Esophagus muscularis mucosa (tissue), 4 donors: ENCODE results near the gene CACNA2D3. TPM values are rescaled to one million over a fixed set of nuclear protein-coding genes. Genes with fewer than 3 reads are reported as not detected.

Experiments used
- DNase-seq: peaks from one replicate; pipeline ENCODE4 v3.0.0-alpha.2; 2017; ENCODE audit errors: extremely low spot score
- H3K27ac ChIP-seq, 4 donors: fragments of 200-600 bp; sonication (generic); replicated peaks in 1 of 4; 1 replicate in 3 of 4; 2 replicates in 1 of 4; pipeline ENCODE4 v1.5.1; 2016 to 2019; ENCODE audit warnings: mild to moderate bottlenecking in 1 of 4
- H3K27me3 ChIP-seq, 4 donors: fragments of 200-600 bp; sonication (generic); one replicate each; pipeline versions ENCODE4 v1.5.1 to v1.6.0; 2016 to 2019
- H3K36me3 ChIP-seq, 4 donors: fragments of 200-600 bp; sonication (generic); one replicate each; pipeline ENCODE4 v1.5.1; 2016 to 2019
- H3K4me1 ChIP-seq, 4 donors: fragments of 200-600 bp; sonication (generic); one replicate each; pipeline ENCODE4 v1.5.1; 2016 to 2019
- H3K4me3 ChIP-seq, 4 donors: fragments of 200-600 bp; sonication (generic); 1 replicate in 2 of 4; 2 replicates in 2 of 4; pipeline ENCODE4 v1.5.1; 2016 to 2019; ENCODE audit warnings: mild to moderate bottlenecking in 4 of 4, moderate library complexity in 1 of 4
- H3K9me3 ChIP-seq, 4 donors: fragments of 200-600 bp; sonication (generic); 1 replicate in 3 of 4; 2 replicates in 1 of 4; pipeline ENCODE4 v1.5.1; 2016 to 2019
- EP300 ChIP-seq: sonication (generic); formaldehyde crosslinking; IDR thresholded peaks from one replicate; pipeline ENCODE4 v1.6.1; 2017; ENCODE audit warnings: antibody characterized with exemption
- POLR2A ChIP-seq: fragments of 450-650 bp; IDR thresholded peaks from one replicate; pipeline ENCODE4 v1.6.1; 2017; ENCODE audit warnings: antibody characterized with exemption, moderate library complexity, mild to moderate bottlenecking, low read depth
- POLR2AphosphoS5 ChIP-seq, 2 donors: sonication (generic); formaldehyde crosslinking; IDR thresholded peaks; one replicate each; pipeline ENCODE4 v1.6.1; 2017; ENCODE audit warnings: antibody characterized with exemption in 2 of 2
- WGBS: methylation state at CpG from one replicate; pipeline ENCODE4 v1.1.5; 2018; 5-methylcytosine and 5-hydroxymethylcytosine counted together
- intact Hi-C: fragments of 100-400 bp; cut with DNase I; formaldehyde crosslinking; loops from one replicate; pipeline ENCODE4 v1.15.1; 2023
- total RNA-seq, 4 donors: library from RNA; depleted of rRNA; stranded (reverse); fragments of >200 nt; gene quantifications; one replicate each; pipeline versions ENCODE4 v1.1.0 to v1.2.1, GENCODE V29; 2016
- TF ChIP-seq, protein P1 (sequence below), 3 experiments: fragments of 200-600 bp in 2 of 3; fragments of 450-650 bp in 1 of 3; sonication (generic) in 2 of 3; IDR thresholded peaks; one replicate each; pipeline ENCODE4 v1.5.1; 2017 to 2019; ENCODE audit warnings: antibody characterized with exemption in 3 of 3, mild to moderate bottlenecking in 2 of 3, moderate library complexity in 1 of 3

The CACNA2D3 gene
- total RNA-seq, 4 donors from 2014 or later = 2.5 to 6.3 (median 3.9) TPM

DNA sequence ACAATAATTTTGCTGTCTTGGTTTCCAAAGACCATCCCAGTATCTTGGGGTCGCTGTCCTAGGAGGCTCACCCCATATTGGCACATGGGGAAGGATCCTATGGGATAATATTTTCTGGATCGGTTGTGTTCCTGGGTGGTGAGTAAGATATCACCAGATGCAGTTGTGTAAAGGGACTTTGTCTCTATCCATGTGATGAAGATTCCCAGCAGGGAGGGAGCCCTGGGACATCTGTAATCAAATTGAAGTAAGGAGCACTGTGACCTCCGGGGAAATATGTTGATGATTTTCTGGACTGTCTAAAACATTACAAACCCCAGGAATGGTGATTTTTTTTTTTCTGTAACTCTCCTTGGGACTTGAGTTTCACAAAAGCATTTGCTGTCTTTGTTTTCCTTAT lies 841.7 kb downstream of the CACNA2D3 start:
- Histone ChIP-seq H3K9me3 (no peaks in the 10 kb centered on the region), H3K27ac (no peak overlapping the region), H3K27me3 (no peaks in the 10 kb centered on the region), H3K36me3 (no peaks in the 10 kb centered on the region), H3K4me1 (peaks cover 0 to 8% (median 0%) of the 10 kb centered on the region in 4 donors), H3K4me3 (no peak overlapping the region)
- TF ChIP-seq POLR2AphosphoS5 (IDR thresholded peaks at IDR 0.05) = no peak
- no peak for TF ChIP-seq POLR2A
- TF ChIP-seq EP300 = no peak
- TF ChIP-seq, protein P1, sequence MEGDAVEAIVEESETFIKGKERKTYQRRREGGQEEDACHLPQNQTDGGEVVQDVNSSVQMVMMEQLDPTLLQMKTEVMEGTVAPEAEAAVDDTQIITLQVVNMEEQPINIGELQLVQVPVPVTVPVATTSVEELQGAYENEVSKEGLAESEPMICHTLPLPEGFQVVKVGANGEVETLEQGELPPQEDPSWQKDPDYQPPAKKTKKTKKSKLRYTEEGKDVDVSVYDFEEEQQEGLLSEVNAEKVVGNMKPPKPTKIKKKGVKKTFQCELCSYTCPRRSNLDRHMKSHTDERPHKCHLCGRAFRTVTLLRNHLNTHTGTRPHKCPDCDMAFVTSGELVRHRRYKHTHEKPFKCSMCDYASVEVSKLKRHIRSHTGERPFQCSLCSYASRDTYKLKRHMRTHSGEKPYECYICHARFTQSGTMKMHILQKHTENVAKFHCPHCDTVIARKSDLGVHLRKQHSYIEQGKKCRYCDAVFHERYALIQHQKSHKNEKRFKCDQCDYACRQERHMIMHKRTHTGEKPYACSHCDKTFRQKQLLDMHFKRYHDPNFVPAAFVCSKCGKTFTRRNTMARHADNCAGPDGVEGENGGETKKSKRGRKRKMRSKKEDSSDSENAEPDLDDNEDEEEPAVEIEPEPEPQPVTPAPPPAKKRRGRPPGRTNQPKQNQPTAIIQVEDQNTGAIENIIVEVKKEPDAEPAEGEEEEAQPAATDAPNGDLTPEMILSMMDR (IDR thresholded peaks at IDR 0.05) = no peak
- intact Hi-C loops = no loop called here
- no peak for DNase-seq
- 100% methylated on average over 3 of the region's 3 CpGs for WGBS

DNA sequence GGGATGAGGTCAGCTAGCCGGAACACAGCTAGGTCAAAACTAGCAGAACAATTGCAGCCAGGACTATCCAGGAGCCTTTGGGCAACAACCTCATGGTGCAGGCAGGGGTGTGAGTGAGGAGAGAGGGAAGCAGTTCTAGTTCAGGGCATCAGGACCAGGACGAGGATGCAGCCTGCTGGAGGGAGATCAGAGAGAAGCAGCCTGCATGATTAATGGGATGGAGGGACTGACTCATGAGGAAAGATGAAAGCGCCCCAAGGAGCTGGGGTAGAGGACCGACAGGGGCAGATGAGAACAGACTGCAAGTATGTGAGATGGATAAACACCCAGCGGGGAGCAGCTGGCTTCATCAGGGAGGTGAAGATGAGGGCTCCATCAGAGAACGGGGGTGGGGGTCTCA lies 843.4 kb downstream of the CACNA2D3 start:
- Histone ChIP-seq H3K27me3 (no peaks in the 10 kb centered on the region), H3K36me3 (no peaks in the 10 kb centered on the region), H3K27ac (no peak overlapping the region), H3K4me1 (peaks cover 0 to 8% (median 0%) of the 10 kb centered on the region in 4 donors), H3K4me3 (no peak overlapping the region), H3K9me3 (no peaks in the 10 kb centered on the region)
- TF ChIP-seq EP300 (no peak), POLR2A (no peak), POLR2AphosphoS5 (IDR thresholded peaks at IDR 0.05) (no peak)
- TF ChIP-seq, protein P1 (IDR thresholded peaks at IDR 0.05) = no peak
- 52% methylated on average over 6 of the region's 6 CpGs for WGBS
- intact Hi-C loops = no loop called here
- DNase-seq = no peak

DNA sequence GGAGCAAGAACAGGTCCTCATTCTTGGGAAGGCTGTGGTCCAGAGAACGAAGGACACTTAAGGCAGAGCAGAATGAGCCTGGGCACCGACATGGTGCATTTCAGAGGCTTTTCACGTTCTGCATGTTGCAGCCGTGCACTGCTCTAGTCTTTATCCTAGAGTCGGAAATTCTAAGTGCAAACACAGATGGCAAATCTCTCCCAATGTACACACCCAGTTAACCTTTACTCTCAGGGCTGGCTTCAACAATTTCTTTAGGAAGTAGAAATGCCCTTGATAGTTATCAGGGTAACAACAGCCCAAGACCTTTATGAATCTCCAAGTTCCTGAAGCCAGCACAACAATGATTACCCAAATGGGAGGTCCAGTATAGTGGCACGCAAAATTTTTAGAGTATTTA lies 844.6 kb downstream of the CACNA2D3 start:
- Histone ChIP-seq H3K4me3 (no peak overlapping the region), H3K27ac (no peak overlapping the region), H3K27me3 (no peaks in the 10 kb centered on the region), H3K4me1 (peaks cover 0 to 8% (median 0%) of the 10 kb centered on the region in 4 donors), H3K9me3 (no peaks in the 10 kb centered on the region), H3K36me3 (no peaks in the 10 kb centered on the region)
- intact Hi-C loops = no loop called here
- WGBS = 82% methylated on average over 6 of the region's 6 CpGs
- no peak for TF ChIP-seq POLR2A
- TF ChIP-seq, protein P1 (IDR thresholded peaks at IDR 0.05) = no peak
- no peak for TF ChIP-seq EP300
- no peak for TF ChIP-seq POLR2AphosphoS5 (IDR thresholded peaks at IDR 0.05)
- no peak for DNase-seq

DNA sequence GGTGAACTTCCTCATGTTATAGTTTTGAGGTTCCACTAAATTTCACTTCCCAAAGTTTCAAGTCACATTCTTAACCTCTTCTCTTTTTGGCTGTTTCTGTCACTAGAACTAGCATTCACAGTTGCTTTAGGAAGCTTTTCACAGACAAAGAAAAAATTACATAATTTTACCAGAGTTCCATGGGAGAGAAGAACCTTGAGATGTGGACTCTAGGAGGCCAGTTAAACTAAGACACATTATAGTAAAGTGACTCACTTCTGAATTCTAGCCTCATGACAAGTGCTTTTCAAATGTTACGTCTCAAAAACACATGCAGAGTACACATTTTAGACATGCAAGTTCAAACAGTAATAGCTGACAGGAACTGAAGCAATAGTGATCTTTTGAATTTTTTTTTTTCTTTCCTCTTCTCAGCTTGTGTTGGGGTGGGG lies 845.4 kb downstream of the CACNA2D3 start:
- no peak overlapping the region for H3K4me3 ChIP-seq
- intact Hi-C loops = no loop called here
- DNase-seq = no peak
- H3K4me1 ChIP-seq = peaks cover 0 to 8% (median 0%) of the 10 kb centered on the region in 4 donors
- H3K36me3 ChIP-seq = no peaks in the 10 kb centered on the region
- H3K9me3 ChIP-seq = no peaks in the 10 kb centered on the region
- no peaks in the 10 kb centered on the region for H3K27me3 ChIP-seq
- H3K27ac ChIP-seq = no peak overlapping the region
- TF ChIP-seq EP300 = no peak
- no peak for TF ChIP-seq POLR2A
- 77% methylated on average over 1 of the region's 1 CpG for WGBS

DNA sequence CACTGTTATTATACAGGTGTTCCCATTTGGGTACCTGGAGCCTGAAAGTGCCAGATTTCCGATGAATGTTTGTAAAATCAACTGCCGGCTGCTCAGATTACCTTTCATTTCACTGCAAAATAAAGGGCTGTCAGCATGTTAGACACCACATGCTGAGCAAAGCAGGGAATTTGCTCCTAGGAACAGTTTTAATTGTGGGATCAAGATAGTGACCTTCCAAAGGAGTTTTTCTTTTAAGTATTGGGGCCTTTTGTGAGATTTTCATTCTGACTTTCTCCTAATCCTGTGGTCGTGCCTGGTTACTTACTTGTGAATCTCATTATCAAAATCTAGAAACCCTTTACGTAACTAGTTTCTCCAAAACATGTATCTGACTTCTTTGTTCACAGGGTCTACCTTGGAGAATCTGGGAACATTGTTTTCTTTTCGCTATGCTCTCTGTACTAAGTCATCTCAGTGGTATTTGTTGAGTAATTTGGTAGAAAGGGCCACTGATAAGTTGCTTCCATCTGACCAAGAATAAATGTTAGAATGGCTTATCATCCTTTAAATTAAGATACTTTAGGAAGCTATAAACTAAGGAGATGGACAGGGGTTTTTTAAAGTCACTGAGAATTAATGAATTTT lies 846.3 kb downstream of the CACNA2D3 start:
- no peaks in the 10 kb centered on the region for H3K9me3 ChIP-seq
- no peak overlapping the region for H3K27ac ChIP-seq
- intact Hi-C loops = no loop called here
- no peak for TF ChIP-seq POLR2A
- TF ChIP-seq, protein P1 (IDR thresholded peaks at IDR 0.05) = no peak
- no peak for TF ChIP-seq EP300
- no peak for TF ChIP-seq POLR2AphosphoS5 (IDR thresholded peaks at IDR 0.05)
- H3K4me1 ChIP-seq = peaks cover 0 to 8% (median 0%) of the 10 kb centered on the region in 4 donors
- no peak overlapping the region for H3K4me3 ChIP-seq
- WGBS = 92% methylated on average over 5 of the region's 5 CpGs
- no peaks in the 10 kb centered on the region for H3K36me3 ChIP-seq
- no peaks in the 10 kb centered on the region for H3K27me3 ChIP-seq
- no peak for DNase-seq
